Panc1 (cell line): ENCODE data around the gene MAN2C1. TPM values are rescaled to one million over a fixed set of nuclear protein-coding genes. Genes with fewer than 3 reads are reported as not detected.

ENCODE experiments used
- ATAC-seq: fragments of 200-7000 bp; cut with Tn5 transposase; 2 replicates; pipeline ENCODE4 v1.9.1; 2020; ENCODE audit warnings: mild to moderate bottlenecking, moderate library complexity
- BruUV-seq: library from RNA; stranded (reverse); fragments of 400-500 nt; replicated peaks from 2 replicates; lab custom pipeline; 2021; lab: Mats Ljungman, UMichigan
- CTCF ChIA-PET: fragments of 300-600 bp; sonication (Branson Sonifier 250); formaldehyde crosslinking; loops from one replicate; lab custom pipeline; 2022; ENCODE audit warnings: antibody characterized with exemption; lab: Charles Lee
- POLR2A ChIA-PET: fragments of 300-600 bp; sonication (Branson Sonifier 250); formaldehyde crosslinking; loops from one replicate; lab custom pipeline; 2022; ENCODE audit warnings: antibody characterized with exemption; lab: Charles Lee
- DNase-seq: peaks from one replicate; pipeline ENCODE4 v3.0.0-alpha.2; 2010; ENCODE audit warnings: low read depth, low spot score
- H3K27ac ChIP-seq: 2 replicates; pipeline ENCODE4 v1.5.1; 2011; ENCODE audit warnings: mild to moderate bottlenecking, low read length, inconsistent platforms
- H3K27me3 ChIP-seq: fragments of 200-500 bp; sonication (Bioruptor generic); 2 replicates; pipeline ENCODE4 v1.6.0; 2014; ENCODE audit warnings: low read length, inconsistent platforms; ENCODE audit not compliant: control insufficient read depth, insufficient read depth
- H3K36me3 ChIP-seq: fragments of 200-500 bp; sonication (Bioruptor generic); 2 replicates; pipeline ENCODE4 v1.5.1; 2014; ENCODE audit warnings: inconsistent platforms, mild to moderate bottlenecking, low read length, moderate library complexity; ENCODE audit not compliant: control insufficient read depth, insufficient read depth
- H3K4me1 ChIP-seq: 2 replicates; pipeline ENCODE4 v1.5.1; 2011; ENCODE audit warnings: inconsistent platforms, mild to moderate bottlenecking, low read length, moderate library complexity; ENCODE audit not compliant: control insufficient read depth, insufficient read depth
- H3K4me3 ChIP-seq, 2 experiments: 2 replicates each; pipeline ENCODE4 v1.5.1; 2011 to 2012; ENCODE audit warnings: low read depth in 2 of 2, low read length in 2 of 2, mild to moderate bottlenecking in 2 of 2, inconsistent platforms in 1 of 2, moderate library complexity in 1 of 2
- H3K9me3 ChIP-seq: fragments of 200-500 bp; sonication (Bioruptor generic); 2 replicates; pipeline ENCODE4 v1.5.1; 2014; ENCODE audit warnings: low read depth, mild to moderate bottlenecking, inconsistent platforms, low read length, moderate library complexity; ENCODE audit not compliant: control insufficient read depth, insufficient read depth
- CTCF ChIP-seq: fragments of 450-650 bp; IDR thresholded peaks from 2 replicates; pipeline ENCODE4 v1.5.1; 2017; ENCODE audit warnings: mild to moderate bottlenecking
- POLR2AphosphoS5 ChIP-seq: IDR thresholded peaks from 2 replicates; pipeline ENCODE4 v1.6.1; 2012; ENCODE audit warnings: mild to moderate bottlenecking, low read depth, low read length, moderate library complexity
- REST ChIP-seq, 2 experiments: IDR thresholded peaks; 2 replicates each; pipeline ENCODE4 v1.6.1; 2011 to 2012; ENCODE audit warnings: low read depth in 2 of 2, control low read depth in 1 of 2, low read length in 1 of 2, mild to moderate bottlenecking in 1 of 2, moderate library complexity in 1 of 2; ENCODE audit not compliant: insufficient read depth in 1 of 2
- SIN3A ChIP-seq: IDR thresholded peaks from 2 replicates; pipeline ENCODE4 v1.6.1; 2012; ENCODE audit warnings: low read depth, mild to moderate bottlenecking, low read length, moderate library complexity, borderline replicate concordance; ENCODE audit not compliant: insufficient read depth
- TCF7L2 ChIP-seq: IDR thresholded peaks from 2 replicates; pipeline ENCODE4 v1.6.1; 2011; ENCODE audit warnings: mild to moderate bottlenecking, low read depth, low read length, inconsistent platforms
- in situ Hi-C: cut with HindIII; loops from 2 replicates; pipeline ENCODE4 v1.10.0; 2016; ENCODE audit warnings: low sequenced_read_pairs, low pct_unique_long_range_greater_than_20kb
- intact Hi-C: fragments of 100-400 bp; cut with micrococcal nuclease; formaldehyde crosslinking; loops from one replicate; pipeline ENCODE4 v1.10.0; 2022; ENCODE audit not compliant: unreplicated experiment
- total RNA-seq: library from RNA; stranded (reverse); gene quantifications from one replicate; pipeline ENCODE4 v1.2.1, GENCODE V29; 2021; ENCODE audit not compliant: unreplicated experiment

MAN2C1 gene
- total RNA-seq, 1 experiment from 2014 or later = 127 TPM

GRCh38 chr15:75355369-75355768 is 13.0 kb downstream of the MAN2C1 start:
- DNase-seq = no peak
- POLR2A ChIA-PET = no interaction called here
- Histone ChIP-seq H3K9me3 (no peaks in the 10 kb centered on the region), H3K4me1 (no peaks in the 10 kb centered on the region), H3K27me3 (no peaks in the 10 kb centered on the region), H3K36me3 (no peaks in the 10 kb centered on the region; the same call in 1 of the 2 replicates), H3K4me3 (no peak overlapping the region), H3K27ac (no peak overlapping the region)
- no peak for TF ChIP-seq TCF7L2
- TF ChIP-seq POLR2AphosphoS5 = no peak
- TF ChIP-seq CTCF = no peak
- TF ChIP-seq REST (IDR thresholded peaks at IDR 0.05; ENCODE audit: insufficient read depth in 1 of 2, low read depth in 2 of 2, low read length in 1 of 2) = no peak
- no peak for TF ChIP-seq SIN3A
- CTCF ChIA-PET = no interaction called here
- BruUV-seq = no TSS peak
- ATAC-seq = no peak
- in situ Hi-C loops = no loop called here
- intact Hi-C loops = no loop called here

GRCh38 chr15:75354454-75354853 is 14.0 kb downstream of the MAN2C1 start:
- no TSS peak for BruUV-seq
- no peak overlapping the region for H3K27ac ChIP-seq
- H3K4me3 ChIP-seq = no peak overlapping the region
- in situ Hi-C loops (no loop called here), intact Hi-C loops (no loop called here)
- no peaks in the 10 kb centered on the region for H3K27me3 ChIP-seq
- H3K9me3 ChIP-seq = no peaks in the 10 kb centered on the region
- TF ChIP-seq REST (IDR thresholded peaks at IDR 0.05; ENCODE audit: insufficient read depth in 1 of 2, low read depth in 2 of 2, low read length in 1 of 2) (no peak), SIN3A (no peak), CTCF (no peak), POLR2AphosphoS5 (no peak), TCF7L2 (no peak)
- no peaks in the 10 kb centered on the region; the same call in 1 of the 2 replicates for H3K36me3 ChIP-seq
- ChIA-PET POLR2A (no interaction called here), CTCF (no interaction called here)
- H3K4me1 ChIP-seq = no peaks in the 10 kb centered on the region
- ATAC-seq (no peak), DNase-seq (no peak)
